Urothelium cell line (cell line): ENCODE data around the gene LAMB1.

Source experiments
- DNase-seq: peaks from one replicate; pipeline ENCODE4 v3.0.0; 2011; ENCODE audit warnings: low spot score, mixed read lengths
- FAIRE-seq: peaks from 2 replicates; lab custom pipeline; 2011; peaks lifted over from hg19 to GRCh38; lab: Jason Lieb, UNC

LAMB1 gene

DNA sequence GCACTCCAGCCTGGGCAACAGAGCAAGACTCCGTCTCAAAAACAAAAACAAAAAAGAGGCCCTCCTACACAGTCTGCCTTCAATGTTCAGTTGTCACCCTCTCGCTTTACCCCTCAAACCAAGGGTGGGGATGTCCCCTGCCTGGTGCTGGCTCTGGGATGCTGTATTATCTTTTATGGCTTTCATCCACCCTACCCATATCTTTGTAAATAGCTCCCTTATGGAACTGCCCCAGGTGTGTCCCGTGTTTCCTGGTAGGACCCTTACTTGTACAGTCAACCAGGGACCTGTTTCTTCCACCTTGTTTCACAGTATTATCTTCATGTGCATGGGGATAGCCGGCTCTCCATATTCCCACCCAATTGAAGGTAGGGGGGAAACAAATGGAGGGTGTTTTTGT, 15.7 kb upstream of the LAMB1 start:
- DNase-seq (no peak), FAIRE-seq (no peak)

DNA sequence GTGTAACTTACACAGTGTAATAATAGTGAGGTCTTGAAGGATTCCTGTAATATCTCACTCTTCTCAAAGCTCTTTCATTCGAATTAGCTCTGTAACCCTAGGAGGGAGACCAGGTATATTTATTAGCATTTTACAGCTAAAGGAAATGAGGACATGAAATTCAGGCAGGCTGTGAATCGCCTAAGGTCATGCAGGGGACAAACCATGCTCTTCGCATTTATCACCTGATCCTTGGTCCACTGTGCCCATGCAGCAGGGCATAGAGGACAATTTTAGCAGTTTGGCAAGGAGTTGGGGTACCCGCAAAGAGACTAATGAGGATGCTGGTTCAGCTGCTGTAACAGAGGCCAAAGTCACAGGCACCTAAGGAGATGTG, 14.8 kb upstream of the LAMB1 start:
- DNase-seq (no peak), FAIRE-seq (no peak)

DNA sequence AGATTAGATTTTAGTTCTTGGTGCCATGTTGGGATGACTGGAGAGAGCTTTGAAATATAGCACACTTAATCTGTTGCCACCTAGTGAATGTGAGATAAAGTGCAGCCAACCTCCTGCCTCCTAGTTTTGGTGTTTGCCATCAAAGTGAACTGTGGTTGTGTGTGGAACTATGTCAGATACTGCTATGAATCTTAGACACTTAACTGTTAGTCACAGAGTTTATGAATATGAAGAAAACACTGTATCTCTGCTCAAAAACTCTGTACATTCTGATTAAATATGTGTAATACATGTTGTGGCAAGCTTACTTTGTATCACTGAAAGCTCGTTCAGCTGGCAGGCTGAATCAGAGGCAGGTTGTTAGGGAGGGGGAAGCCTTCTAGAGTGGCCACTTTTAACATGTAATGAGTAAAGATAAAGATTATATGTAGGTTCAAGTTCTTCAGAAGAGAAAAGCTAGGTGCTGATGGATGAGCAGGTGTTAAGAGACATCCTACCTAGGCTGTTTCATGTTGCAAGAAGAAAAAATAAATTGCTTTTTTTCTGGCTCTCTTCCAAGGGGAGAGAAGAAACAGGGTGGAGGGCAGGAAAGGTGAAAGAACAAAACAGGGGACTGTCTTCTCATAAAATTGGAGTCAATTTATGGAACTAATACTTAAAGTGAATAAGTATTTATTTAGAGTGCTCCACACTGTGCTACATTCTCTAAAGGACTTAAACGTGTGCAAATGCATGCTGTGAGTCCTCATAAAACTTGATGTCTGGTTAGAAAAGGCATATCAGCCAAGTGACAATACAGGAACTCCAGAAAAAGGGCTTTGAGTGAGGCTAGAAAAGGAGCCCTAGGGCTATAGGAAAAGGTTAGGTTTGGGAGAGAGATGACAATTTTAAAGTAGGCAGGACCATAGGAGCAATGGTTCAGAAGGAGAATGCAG, 14.1 kb upstream of the LAMB1 start:
- no peak for FAIRE-seq

DNA sequence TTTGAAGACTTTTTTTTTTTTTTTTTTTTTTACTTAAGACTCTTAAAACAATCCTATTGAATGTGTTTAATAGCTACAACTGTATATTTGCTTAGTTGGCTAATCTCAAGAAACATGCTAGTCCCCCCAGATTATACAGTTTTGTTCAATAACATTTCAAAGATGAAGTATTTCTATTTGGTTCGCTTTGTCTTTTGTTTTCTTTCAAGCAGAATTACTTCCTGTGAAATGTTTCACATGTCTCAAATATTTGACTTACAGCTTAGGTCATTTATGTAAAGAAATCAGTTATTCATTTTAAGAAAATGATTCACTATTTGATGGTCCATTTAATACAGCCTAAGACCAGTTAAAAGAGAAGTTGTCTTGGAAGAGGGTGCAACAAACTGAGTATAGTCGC, 12.8 kb upstream of the LAMB1 start:
- DNase-seq (no peak), FAIRE-seq (no peak)

More for the DNA sequence above, 14.1 kb upstream of the LAMB1 start:
- peak; percentile 61 for DNase-seq

DNA sequence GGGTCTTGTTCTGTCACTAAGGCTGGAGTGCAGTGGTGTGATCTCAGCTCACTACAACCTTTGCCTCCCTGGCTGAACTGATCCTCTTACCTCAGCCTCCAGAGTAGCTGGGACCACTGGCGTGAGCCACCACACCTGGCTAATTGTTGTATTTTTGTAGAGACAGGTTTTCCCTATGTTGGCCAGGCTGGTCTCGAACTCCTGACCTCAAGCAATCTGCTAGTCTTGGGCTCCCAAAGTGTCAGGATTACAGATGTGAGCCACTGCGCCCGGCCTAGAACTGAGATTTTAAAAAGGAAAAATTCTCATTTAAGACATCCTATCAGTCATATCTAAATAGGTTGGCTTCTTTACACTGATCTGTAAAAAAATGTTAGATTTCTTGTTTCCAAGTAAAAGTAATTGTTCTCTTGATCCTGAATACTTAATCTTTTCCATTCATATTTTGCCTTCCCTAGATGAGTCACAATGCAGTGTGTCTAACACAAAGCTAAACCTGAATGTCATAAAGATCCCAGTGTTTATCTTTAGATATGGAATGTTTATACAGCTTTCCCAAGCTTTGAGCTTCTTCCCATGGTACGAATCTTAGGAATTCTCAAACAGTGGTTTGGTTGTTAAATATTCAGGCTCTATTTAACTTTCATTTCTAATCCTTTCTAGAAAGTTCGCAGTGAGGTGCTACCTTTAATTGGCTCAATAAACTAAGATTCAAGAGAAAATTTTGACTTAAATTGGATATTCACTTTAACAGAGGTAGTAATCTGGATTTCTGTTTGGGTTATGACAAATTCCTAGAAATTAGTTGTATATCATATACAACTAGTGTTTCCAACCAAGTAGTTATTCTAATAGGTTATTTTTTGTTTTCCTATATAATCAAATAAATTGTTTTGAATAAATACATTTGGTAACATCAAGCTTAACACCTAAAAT, 12.1 kb upstream of the LAMB1 start:
- FAIRE-seq: no peak
- peak; percentile 51 for DNase-seq

DNA sequence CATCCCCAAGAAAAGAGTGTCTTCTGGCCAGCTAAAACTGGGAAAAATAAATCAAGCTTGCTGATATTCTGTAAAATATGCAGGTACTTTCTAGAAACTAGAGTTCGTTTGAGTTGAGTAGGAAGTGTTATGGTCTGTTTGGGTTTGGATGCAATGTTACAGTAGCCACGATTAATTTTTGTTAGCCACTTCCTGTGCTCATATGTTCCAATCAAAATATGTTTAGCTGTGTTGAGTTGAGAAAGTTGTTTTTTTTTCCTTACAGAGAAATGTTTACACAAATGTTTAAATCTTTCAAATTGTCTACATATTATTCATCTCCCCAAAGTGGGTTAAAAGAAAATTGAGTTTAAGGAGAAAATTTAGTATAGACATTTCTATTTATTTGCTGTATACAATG, 11.3 kb upstream of the LAMB1 start:
- no peak for FAIRE-seq
- DNase-seq: no peak

DNA sequence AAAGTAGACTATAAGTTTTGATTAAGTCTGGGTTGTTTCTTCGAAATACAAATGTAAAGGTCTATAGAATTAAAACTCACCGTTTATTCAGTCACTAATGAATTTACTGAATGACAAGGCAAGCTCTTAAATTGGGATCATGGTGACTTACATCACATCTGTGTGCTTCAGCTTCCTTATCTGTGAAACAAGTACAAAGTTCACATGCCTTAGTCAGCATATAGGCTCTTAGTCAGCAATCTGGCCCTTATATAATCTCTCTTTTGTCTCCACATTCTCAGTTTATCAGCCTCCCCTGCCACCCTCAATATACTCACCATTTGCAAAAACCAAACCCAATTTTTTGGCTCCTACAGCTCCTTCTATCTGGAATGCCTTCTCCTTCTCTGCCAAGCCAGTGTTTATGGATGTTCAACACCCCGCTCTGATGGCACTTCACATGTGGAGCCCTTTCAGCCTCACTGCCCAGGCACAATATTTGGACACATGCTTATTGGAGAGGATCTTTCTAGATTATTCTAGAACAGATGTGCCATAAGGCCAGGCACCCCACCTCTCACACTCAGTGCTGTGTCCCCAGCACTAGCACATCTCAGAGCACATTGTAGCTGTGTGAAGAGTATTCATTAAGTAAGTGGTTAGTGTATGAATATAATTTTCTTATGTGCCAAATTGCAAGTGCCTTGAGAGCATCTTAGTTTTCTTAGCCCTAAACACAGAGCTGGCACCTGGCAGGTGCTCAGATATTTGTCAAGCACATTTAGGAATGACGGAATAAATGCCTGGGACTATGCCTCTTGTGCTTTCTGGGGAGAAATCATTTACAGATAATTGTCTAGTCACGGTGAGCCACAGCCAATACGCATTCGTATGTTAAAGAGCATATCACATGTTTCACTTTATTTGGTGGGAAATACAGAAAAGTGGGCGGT, 9.8 kb upstream of the LAMB1 start:
- no peak for FAIRE-seq
- no peak for DNase-seq

DNA sequence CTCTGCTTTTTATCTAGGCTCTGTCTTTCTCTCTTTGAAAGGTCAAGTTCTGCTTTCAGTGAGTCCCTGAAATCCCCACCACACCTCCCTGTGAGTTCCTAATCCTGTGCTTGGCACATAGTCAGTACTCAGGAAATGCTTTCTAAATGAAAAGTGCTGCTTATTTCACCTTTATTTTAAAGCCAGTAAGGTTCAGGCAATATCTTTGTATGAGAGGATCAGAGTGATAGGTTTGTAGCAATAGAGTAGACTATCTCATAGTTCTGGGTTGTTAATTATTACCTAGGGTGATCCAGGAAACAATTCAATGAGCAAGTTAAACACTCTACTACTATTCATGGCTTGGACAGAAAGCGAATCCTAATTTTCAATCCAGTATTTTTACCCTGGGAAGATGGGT, 7.4 kb upstream of the LAMB1 start:
- DNase-seq (no peak), FAIRE-seq (no peak)

DNA sequence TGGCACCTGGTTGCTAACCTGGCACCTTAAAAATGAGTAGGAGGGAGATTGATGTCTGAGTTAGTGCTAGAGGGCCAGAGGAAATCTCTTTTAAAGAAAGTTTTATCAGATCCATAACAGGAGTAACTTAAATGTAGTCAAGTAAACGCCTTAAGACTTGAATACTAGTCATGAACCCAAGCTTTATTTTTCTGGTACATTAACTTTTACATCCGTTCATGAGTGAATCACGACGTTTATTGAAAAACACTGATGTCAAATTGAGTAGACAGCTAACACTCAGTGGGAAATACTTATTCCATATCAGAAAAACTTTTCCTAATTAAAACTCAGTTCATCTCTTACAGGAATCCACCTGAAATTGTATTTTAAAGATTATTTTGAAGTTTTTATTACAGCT, 6.9 kb upstream of the LAMB1 start:
- DNase-seq (no peak), FAIRE-seq (no peak)

DNA sequence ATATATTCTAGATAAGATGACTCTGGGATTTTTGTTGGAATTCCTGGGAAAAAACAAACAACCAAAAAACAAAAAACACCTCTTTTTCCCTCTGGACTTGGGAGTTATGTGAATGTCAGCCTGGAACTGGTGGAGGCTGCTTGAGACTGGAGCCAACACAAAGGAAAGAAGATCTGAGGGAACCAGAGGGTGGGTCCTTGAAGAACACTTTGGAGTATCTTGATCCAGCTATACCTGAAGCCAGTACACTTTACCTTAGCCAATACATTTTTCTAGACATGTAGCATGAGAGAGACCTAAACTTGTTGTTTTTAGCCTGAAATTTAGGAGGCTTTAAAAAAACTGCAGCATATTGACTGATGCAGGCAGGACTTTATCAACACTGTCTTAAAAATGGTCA, 5.9 kb upstream of the LAMB1 start:
- no peak for FAIRE-seq

DNA sequence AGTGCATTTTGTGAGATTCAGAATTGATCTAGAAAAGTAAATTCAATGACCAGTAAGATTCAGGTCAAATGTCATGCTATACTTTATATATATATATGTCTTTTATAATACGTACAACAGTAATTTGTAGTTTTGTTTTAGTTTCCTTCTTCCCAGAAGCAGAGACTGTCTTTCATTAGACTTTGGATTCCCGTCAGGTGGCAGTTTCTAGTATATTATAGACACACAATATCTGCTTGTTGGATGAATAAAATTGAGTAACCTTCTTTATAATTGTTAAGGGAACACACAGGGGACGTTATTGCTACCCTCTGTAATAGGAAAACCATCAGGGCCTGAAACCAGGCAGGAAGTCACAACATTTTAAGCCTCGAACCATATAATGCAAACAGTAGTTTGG, 5.3 kb upstream of the LAMB1 start:
- DNase-seq (no peak), FAIRE-seq (no peak)

More for the DNA sequence above, 5.9 kb upstream of the LAMB1 start:
- no peak for DNase-seq

DNA sequence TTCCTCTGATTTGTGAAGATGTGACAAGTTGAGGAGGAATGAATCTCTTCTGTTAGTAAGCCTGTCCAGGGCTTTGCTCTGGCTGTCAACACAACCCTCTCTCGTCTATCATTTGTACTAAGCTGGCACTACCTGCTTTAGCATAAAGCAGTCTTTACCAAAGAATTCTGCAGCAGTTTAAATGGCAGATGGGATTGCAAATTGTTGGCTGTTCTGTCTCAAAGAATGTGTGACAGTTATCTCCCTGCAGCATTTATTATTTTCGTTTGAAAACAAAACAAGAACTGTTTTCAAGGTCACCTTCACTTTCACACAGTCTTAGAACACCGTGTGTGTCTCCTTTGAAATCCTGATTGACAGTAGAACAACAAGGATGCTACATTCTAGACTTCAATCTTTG, 4.8 kb upstream of the LAMB1 start:
- DNase-seq (no peak), FAIRE-seq (no peak)

DNA sequence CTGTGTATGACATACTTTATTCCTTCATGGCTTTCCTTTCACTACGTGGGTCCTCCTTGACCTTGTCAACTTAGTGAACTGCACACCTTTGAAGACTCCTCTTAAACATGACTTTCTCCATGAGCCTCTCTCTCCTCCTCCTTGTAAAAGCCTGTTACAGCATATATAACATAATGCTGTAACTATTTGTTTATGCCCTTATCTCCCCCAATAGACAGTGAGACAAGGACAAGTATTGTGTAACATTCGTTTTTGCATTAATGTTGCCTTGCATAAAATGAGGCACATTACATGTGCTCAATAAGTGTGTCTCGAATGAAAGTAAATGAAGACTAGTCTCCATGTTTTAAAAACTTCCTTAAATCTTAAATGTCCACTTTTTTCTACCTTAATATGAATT, 4.3 kb upstream of the LAMB1 start:
- FAIRE-seq (no peak), DNase-seq (no peak)

DNA sequence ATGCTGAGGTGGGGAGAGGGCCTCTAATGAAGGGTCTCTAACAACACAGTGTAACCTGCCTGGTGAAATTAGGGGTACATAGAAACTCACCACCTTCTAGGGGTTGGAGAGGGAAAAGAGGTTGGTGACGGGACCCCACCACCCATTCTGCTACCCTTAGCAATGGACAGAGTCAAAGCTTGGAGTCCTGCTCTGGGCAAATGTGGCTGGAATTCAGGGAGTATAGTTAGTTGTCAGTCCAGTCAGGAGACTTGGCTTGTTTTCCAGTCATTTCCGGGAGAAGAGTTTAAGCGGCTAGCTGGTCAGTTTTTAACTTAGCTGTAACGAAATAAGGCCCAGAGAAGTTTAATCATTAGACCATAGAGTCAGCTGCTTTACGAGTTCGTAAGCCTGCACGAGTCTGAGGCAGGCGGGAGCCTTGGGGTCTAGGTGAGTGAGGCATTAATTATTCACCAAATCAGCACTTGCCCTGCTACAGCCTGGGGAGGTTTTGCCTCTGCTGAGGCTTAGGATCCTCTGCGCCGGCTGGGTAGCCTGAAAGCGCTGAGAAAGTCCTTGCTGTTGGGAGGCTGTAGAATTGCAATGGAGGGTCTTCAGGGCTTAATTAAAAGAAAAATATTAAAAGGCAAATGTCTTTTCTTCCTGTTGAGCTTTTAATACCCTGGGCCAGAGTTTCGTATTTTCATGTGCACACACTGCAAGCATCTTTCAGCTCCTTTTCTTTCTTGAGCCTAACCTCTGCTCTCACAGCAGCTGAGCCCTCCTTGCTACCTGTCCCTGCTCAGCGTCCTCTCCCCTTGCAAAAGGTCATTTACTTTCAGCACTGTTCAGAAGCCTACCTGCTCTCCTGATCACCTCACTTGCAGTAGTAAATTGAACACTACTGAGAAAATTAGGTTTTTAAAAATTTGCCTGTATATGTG, 1.5 kb upstream of the LAMB1 start:
- FAIRE-seq (no peak), DNase-seq (no peak)

DNA sequence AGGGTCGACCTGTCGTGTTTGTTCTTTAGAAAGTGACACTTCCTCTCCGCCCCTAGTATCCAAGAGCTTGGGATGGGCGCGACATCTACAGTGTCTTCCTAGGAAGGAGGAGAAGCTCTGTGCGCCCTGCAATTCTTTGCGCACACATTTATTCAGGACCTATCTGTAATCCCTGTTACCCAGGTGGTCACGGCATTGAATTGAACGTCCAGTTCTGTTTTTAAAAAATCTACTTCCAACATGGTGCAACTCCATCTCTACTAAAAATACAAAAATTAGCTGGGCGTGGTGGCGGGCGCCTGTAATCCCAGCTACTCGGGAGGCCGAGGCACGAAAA, 606 bp upstream of the LAMB1 start:
- no peak for FAIRE-seq
- DNase-seq: no peak

DNA sequence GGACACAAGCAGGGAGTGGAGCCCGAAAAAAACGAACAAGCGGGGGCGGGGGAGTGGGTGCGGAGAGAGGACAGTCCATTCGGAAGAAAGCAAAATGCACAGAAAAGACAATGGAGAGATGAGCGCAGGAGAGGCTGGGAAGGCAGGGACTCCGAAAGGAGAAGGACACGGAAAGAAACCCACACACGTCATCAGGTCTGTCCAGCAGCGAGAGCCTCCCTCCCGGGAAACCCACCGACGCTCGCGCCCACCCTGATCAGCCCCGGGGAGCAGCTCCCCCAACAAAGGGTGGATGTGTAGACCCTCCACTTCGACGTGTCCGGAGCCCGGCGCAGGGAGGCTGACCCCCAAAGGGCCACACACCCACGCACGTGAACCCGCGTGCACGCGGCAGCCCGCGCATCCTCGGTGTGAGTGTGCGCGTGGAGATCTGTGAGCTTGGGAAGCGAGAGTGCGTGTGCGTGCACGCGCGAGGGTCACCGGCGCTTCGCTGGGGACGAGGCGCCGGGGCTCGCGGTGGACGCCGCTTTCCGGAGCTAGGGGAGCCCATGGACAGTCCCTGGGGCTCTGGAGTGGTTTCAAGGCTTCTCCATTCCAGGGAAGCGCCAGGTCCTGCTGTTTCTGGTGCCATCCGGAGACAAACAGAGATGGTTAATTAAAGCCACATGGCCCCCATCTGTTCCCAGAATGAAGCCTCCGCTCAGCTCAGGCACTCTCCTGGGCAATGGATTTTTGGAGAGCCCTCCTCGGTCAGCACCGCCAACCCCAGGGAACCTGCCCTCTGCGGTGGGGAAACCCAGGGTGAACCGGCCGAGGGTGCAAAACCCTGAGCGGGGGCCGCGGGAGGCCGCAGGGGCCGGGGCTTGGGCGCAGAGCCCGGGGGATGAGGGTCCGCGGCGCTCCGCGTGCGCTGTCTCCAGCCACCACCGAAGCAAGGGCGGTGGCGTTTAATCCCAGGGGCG, 916 bp downstream of the LAMB1 start:
- FAIRE-seq: no peak
- DNase-seq: peak; percentile 46

DNA sequence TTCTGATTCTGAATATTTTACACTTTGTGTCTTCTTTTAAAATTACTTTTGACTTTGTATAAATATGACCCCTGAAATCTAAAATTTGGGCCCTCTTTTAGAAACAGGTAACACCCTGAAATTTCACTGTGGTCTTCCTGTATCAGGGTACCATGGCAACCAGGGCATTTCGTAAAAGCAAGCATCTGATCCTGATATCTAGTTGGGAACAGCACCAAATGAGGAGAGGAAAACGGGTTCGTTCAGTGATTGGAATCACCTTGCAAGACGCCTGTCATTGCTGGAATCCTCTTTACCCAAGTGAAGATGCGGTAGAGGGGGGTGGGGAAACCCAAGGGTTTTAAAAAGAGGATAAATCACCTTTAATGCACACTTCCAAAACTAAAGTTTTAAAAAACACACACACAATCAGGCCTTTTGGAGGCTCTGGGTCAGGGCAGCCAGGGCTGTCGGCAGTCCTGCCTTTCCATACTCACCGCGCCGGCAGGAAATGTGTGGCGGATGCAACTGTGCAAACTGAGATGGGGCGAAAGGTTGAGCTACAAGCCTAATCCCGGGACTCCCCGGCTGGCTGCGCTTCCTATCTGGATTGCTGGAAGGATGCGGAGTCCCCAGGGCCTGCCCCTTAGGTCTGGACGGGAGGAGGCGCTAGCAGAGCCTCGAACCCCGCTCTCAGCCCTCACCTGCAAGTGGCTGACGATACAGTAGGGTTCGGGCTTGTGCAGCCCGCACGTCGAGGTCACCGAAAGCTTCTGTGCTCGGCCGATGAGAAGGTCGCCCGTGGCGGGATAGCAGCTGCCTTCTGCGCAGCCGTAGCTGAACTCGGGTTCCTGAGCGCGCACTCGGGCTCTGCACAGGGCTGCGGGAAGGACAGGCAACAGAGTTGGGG, 1.8 kb downstream of the LAMB1 start:
- DNase-seq (peak; percentile 66), FAIRE-seq (no peak)
